PFSK-1 (cell line): ENCODE measurements around the gene CEPT1.

Experiments used
- FOXP2 ChIP-seq: optimal IDR thresholded peaks from 2 replicates; pipeline ENCODE3; 2011; ENCODE audit warnings: borderline replicate concordance, control low read depth, inconsistent platforms; ENCODE audit not compliant: insufficient read depth; ENCODE audit errors: extremely low read length, extremely low read depth
- POLR2AphosphoS5 ChIP-seq: IDR thresholded peaks from 2 replicates; pipeline ENCODE4 v1.6.1; 2012; ENCODE audit warnings: low read depth, mild to moderate bottlenecking, control low read depth, low read length, moderate library complexity
- REST ChIP-seq, 2 experiments: IDR thresholded peaks; 2 replicates each; pipeline versions ENCODE4 v1.6.1 to v1.8.0; 2011 to 2012; ENCODE audit warnings: low read depth in 2 of 2, low read length in 2 of 2, control low read depth in 1 of 2, inconsistent platforms in 1 of 2, mild to moderate bottlenecking in 1 of 2, moderate library complexity in 1 of 2; ENCODE audit not compliant: insufficient read depth in 1 of 2
- SIN3A ChIP-seq: IDR thresholded peaks from 2 replicates; pipeline ENCODE4 v1.6.1; 2012; ENCODE audit warnings: mild to moderate bottlenecking, low read length, moderate library complexity, borderline replicate concordance; ENCODE audit not compliant: insufficient read depth
- TAF1 ChIP-seq: IDR thresholded peaks from 2 replicates; pipeline ENCODE4 v1.6.1; 2012; ENCODE audit warnings: low read length, control low read depth, borderline replicate concordance; ENCODE audit not compliant: insufficient read depth

CEPT1 gene

GRCh38 chr1:111142356-111142975 lies 2.4 kb downstream of the CEPT1 start:
- no peak for TF ChIP-seq SIN3A
- TF ChIP-seq FOXP2, result no peak

GRCh38 chr1:111145542-111145941 lies 5.5 kb downstream of the CEPT1 start:
- TF ChIP-seq TAF1 (no peak), REST (IDR thresholded peaks at IDR 0.05; ENCODE audit: insufficient read depth in 1 of 2, low read depth in 2 of 2, low read length in 2 of 2) (no peak), POLR2AphosphoS5 (no peak), SIN3A (no peak), FOXP2 (no peak)

- no peak for TF ChIP-seq REST (IDR thresholded peaks at IDR 0.05; ENCODE audit: insufficient read depth in 1 of 2, low read depth in 2 of 2, low read length in 2 of 2)
- no peak for TF ChIP-seq POLR2AphosphoS5
- TF ChIP-seq SIN3A, result no peak
- TF ChIP-seq TAF1, result no peak
- no peak for TF ChIP-seq FOXP2
Measured at GRCh38 chr1:111145963-111146768, 6.1 kb downstream of the CEPT1 start.

- no peak for TF ChIP-seq SIN3A
- no peak for TF ChIP-seq REST (IDR thresholded peaks at IDR 0.05; ENCODE audit: insufficient read depth in 1 of 2, low read depth in 2 of 2, low read length in 2 of 2)
- no peak for TF ChIP-seq TAF1
- no peak for TF ChIP-seq FOXP2
- no peak for TF ChIP-seq POLR2AphosphoS5
Measured at GRCh38 chr1:111147948-111148347, 7.9 kb downstream of the CEPT1 start.

GRCh38 chr1:111148376-111148881 lies 8.4 kb downstream of the CEPT1 start:
- TF ChIP-seq REST (IDR thresholded peaks at IDR 0.05; ENCODE audit: insufficient read depth in 1 of 2, low read depth in 2 of 2, low read length in 2 of 2) (no peak), POLR2AphosphoS5 (no peak), TAF1 (no peak), FOXP2 (no peak), SIN3A (no peak)
